H1 (cell line): ENCODE results near the gene LRPAP1. TPM values are rescaled to one million over a fixed set of nuclear protein-coding genes. Genes with fewer than 3 reads are reported as not detected.
"Not testable (repeated sequence)": the region's sequence is repeated elsewhere in the genome, so short reads cannot be mapped to it uniquely, and the experiment has no call there.

Experiments
- CTCF ChIA-PET: fragments of 300-600 bp; sonication (Branson Sonifier 250); formaldehyde crosslinking; loops from one replicate; lab custom pipeline; 2021; ENCODE audit not compliant: partially characterized antibody; lab: Charles Lee
- POLR2A ChIA-PET: fragments of 300-600 bp; sonication (Branson Sonifier 250); formaldehyde crosslinking; loops from one replicate; lab custom pipeline; 2021; ENCODE audit warnings: inconsistent platforms; ENCODE audit not compliant: partially characterized antibody; lab: Charles Lee
- DNase-seq, 2 experiments: peaks; one replicate each; pipeline versions ENCODE4 v3.0.0 to v3.0.0-alpha.2; 2010 to 2022; ENCODE audit warnings: low spot score in 2 of 2, low read depth in 1 of 2, mixed read lengths in 1 of 2
- FAIRE-seq: peaks from 2 replicates; lab custom pipeline; 2011; peaks lifted over from hg19 to GRCh38; lab: Jason Lieb, UNC
- H2AFZ ChIP-seq: 2 replicates; pipeline ENCODE4 v1.8.1; 2012; ENCODE audit warnings: low read length, inconsistent platforms
- H2AK5ac ChIP-seq: 2 replicates; pipeline ENCODE4 v1.6.1; 2013; ENCODE audit warnings: low read depth, low read length
- H2BK120ac ChIP-seq: replicated peaks from 2 replicates; pipeline ENCODE3; 2013; ENCODE audit warnings: low read depth, low read length, inconsistent platforms
- H2BK12ac ChIP-seq: 2 replicates; pipeline ENCODE4 v1.6.1; 2013; ENCODE audit warnings: low read depth, low read length
- H2BK15ac ChIP-seq: 2 replicates; pipeline ENCODE4 v1.6.1; 2013; ENCODE audit warnings: low read length
- H2BK20ac ChIP-seq: 2 replicates; pipeline ENCODE4 v1.6.1; 2013; ENCODE audit warnings: low read length
- H2BK5ac ChIP-seq: 2 replicates; pipeline ENCODE4 v1.6.1; 2013; ENCODE audit warnings: low read depth, low read length
- H3K14ac ChIP-seq: 2 replicates; pipeline ENCODE4 v1.6.1; 2013; ENCODE audit warnings: inconsistent platforms; ENCODE audit not compliant: insufficient read length
- H3K18ac ChIP-seq: 2 replicates; pipeline ENCODE4 v1.6.1; 2013; ENCODE audit warnings: low read length; ENCODE audit errors: extremely low read depth
- H3K23ac ChIP-seq: 2 replicates; pipeline ENCODE4 v1.6.1; 2013; ENCODE audit warnings: inconsistent platforms; ENCODE audit not compliant: insufficient read length
- H3K23me2 ChIP-seq: 2 replicates; pipeline ENCODE4 v1.6.1; 2013; ENCODE audit warnings: low read depth, low read length
- H3K27ac ChIP-seq: 2 replicates; pipeline ENCODE4 v1.6.1; 2011; ENCODE audit warnings: low read depth, low read length, inconsistent platforms
- H3K27me3 ChIP-seq, 4 experiments: replicated peaks in 1 of 4; 1 replicate in 1 of 4; 2 replicates in 3 of 4; pipeline versions ENCODE4 v1.6.1 to v1.8.1; 2011 to 2013; ENCODE audit warnings: low read length in 3 of 4, mild to moderate bottlenecking in 3 of 4, inconsistent platforms in 2 of 4, mixed read lengths in 2 of 4, moderate library complexity in 1 of 4; ENCODE audit not compliant: control insufficient read depth in 3 of 4, insufficient read depth in 3 of 4; ENCODE audit errors: extremely low read depth in 1 of 4
- H3K36me3 ChIP-seq, 4 experiments: 2 replicates each; pipeline versions ENCODE4 v1.6.1 to v1.8.1; 2011 to 2013; ENCODE audit warnings: mild to moderate bottlenecking in 4 of 4, low read length in 3 of 4, moderate library complexity in 2 of 4, control low read depth in 1 of 4, inconsistent platforms in 1 of 4; ENCODE audit not compliant: insufficient read depth in 4 of 4, control insufficient read depth in 2 of 4
- H3K4ac ChIP-seq: replicated peaks from 2 replicates; pipeline ENCODE3; 2013; ENCODE audit warnings: low read length, low read depth, mixed read lengths, inconsistent platforms; ENCODE audit not compliant: insufficient read length
- H3K4me1 ChIP-seq, 4 experiments: replicated peaks in 1 of 4; 1 replicate in 1 of 4; 2 replicates in 3 of 4; pipeline versions ENCODE4 v1.6.1 to v1.8.1; 2011 to 2013; ENCODE audit warnings: low read length in 3 of 4, inconsistent platforms in 2 of 4, mixed read lengths in 1 of 4; ENCODE audit not compliant: insufficient read depth in 4 of 4, control insufficient read depth in 3 of 4
- H3K4me2 ChIP-seq, 2 experiments: 2 replicates each; pipeline versions ENCODE4 v1.6.1 to v1.8.1; 2011 to 2013; ENCODE audit warnings: low read depth in 2 of 2, low read length in 2 of 2, control low read depth in 1 of 2, inconsistent platforms in 1 of 2, mild to moderate bottlenecking in 1 of 2; ENCODE audit not compliant: insufficient read depth in 1 of 2
- H3K4me3 ChIP-seq, 4 experiments: fragments of 200-600, 300-600 bp in 1 of 4; sonication (generic), shearing (Covaris generic), sonication (Bioruptor Twin) in 1 of 4; 2 replicates each; pipeline versions ENCODE4 v1.5.1 to v1.8.1; 2011 to 2016; ENCODE audit warnings: low read length in 4 of 4, low read depth in 3 of 4, control low read depth in 2 of 4, inconsistent platforms in 2 of 4, mild to moderate bottlenecking in 2 of 4, mixed read lengths in 1 of 4, moderate library complexity in 1 of 4; ENCODE audit not compliant: insufficient read depth in 2 of 4; ENCODE audit errors: extremely low read depth in 1 of 4
- H3K56ac ChIP-seq: replicated peaks from 2 replicates; pipeline ENCODE3; 2013; ENCODE audit warnings: low read depth, mild to moderate bottlenecking, mixed read lengths, low read length, inconsistent platforms; ENCODE audit not compliant: insufficient read length
- H3K79me1 ChIP-seq: 2 replicates; pipeline ENCODE4 v1.6.1; 2013; ENCODE audit warnings: low read depth, low read length, control low read depth
- H3K79me2 ChIP-seq, 2 experiments: 2 replicates each; pipeline versions ENCODE4 v1.6.1 to v1.8.1; 2012 to 2013; ENCODE audit warnings: low read length in 2 of 2, mild to moderate bottlenecking in 2 of 2, inconsistent platforms in 1 of 2; ENCODE audit not compliant: insufficient read depth in 2 of 2, control insufficient read depth in 1 of 2
- H3K9ac ChIP-seq, 4 experiments: replicated peaks in 1 of 4; 1 replicate in 1 of 4; 2 replicates in 3 of 4; pipeline versions ENCODE4 v1.6.1 to v1.8.1; 2011 to 2013; ENCODE audit warnings: low read depth in 3 of 4, low read length in 3 of 4, control low read depth in 2 of 4, mild to moderate bottlenecking in 2 of 4, moderate library complexity in 2 of 4, inconsistent platforms in 1 of 4; ENCODE audit errors: extremely low read depth in 1 of 4
- H3K9me3 ChIP-seq, 2 experiments: 2 replicates each; pipeline versions ENCODE4 v1.6.1 to v1.8.1; 2012 to 2013; ENCODE audit warnings: mild to moderate bottlenecking in 2 of 2, moderate library complexity in 2 of 2, control low read depth in 1 of 2, inconsistent platforms in 1 of 2, low read depth in 1 of 2, low read length in 1 of 2, mixed read lengths in 1 of 2; ENCODE audit not compliant: insufficient read depth in 2 of 2
- H4K20me1 ChIP-seq, 2 experiments: replicated peaks in 1 of 2; 2 replicates each; pipeline versions ENCODE3 to v1.8.1; 2011 to 2013; ENCODE audit warnings: inconsistent platforms in 2 of 2, low read length in 2 of 2, mild to moderate bottlenecking in 1 of 2; ENCODE audit not compliant: insufficient read depth in 2 of 2, control insufficient read depth in 1 of 2
- H4K5ac ChIP-seq: 2 replicates; pipeline ENCODE4 v1.6.1; 2013; ENCODE audit warnings: low read length, low read depth, mixed read lengths, inconsistent platforms; ENCODE audit not compliant: insufficient read length
- H4K8ac ChIP-seq: 2 replicates; pipeline ENCODE4 v1.8.0; 2013; ENCODE audit warnings: mild to moderate bottlenecking, moderate library complexity, low read length, inconsistent platforms; ENCODE audit not compliant: insufficient read depth; ENCODE audit errors: extremely low read depth
- H4K91ac ChIP-seq: replicated peaks from 2 replicates; pipeline ENCODE3; 2013; ENCODE audit warnings: low read length, mixed read lengths, inconsistent platforms; ENCODE audit not compliant: insufficient read length
- WGBS, 2 experiments: shearing (Covaris generic) in 1 of 2; methylation state at CpG; one replicate each; pipeline versions ENCODE4 v1.1.6 to v1.1.7; 2013 to 2015; ENCODE audit warnings: low lambda C conversion rate in 2 of 2, mixed read lengths in 2 of 2, inconsistent platforms in 1 of 2, low coverage in 1 of 2, missing lambda C conversion rate in 1 of 2; ENCODE audit not compliant: insufficient replicate concordance in 2 of 2, insufficient coverage in 1 of 2, insufficient read length in 1 of 2; ENCODE audit errors: extremely low coverage in 1 of 2, missing lambda C conversion rate in 1 of 2; 5-methylcytosine and 5-hydroxymethylcytosine counted together
- polyA plus RNA-seq, 7 experiments: library from polyadenylated mRNA; depleted of rRNA in 3 of 7; stranded (reverse) in 5 of 7; unstranded in 2 of 7; fragments of >200 nt in 5 of 7; fragments of 200-250 nt in 2 of 7; gene quantifications; 1 replicate in 5 of 7; 2 replicates in 1 of 7; 4 replicates in 1 of 7; pipeline versions ENCODE4 v1.2.1 to v1.2.3, GENCODE V29; 2011 to 2013; ENCODE audit warnings: missing spikeins in 2 of 7, mixed read lengths in 2 of 7
- total RNA-seq: library from RNA; stranded (reverse); fragmentation: NEBNext Ultra II Directional; extraction: Animal tissue kit (Norgen Biotek cat#: 25700); gene quantifications from 2 replicates; pipeline ENCODE4 v1.2.1, GENCODE V29; 2021

LRPAP1 gene
- total and polyA plus RNA-seq, 2 of the 8 experiments (the other 6 are each of a cell fraction or from before 2014, with no cell fraction given): 31.1 to 101 TPM

DNA sequence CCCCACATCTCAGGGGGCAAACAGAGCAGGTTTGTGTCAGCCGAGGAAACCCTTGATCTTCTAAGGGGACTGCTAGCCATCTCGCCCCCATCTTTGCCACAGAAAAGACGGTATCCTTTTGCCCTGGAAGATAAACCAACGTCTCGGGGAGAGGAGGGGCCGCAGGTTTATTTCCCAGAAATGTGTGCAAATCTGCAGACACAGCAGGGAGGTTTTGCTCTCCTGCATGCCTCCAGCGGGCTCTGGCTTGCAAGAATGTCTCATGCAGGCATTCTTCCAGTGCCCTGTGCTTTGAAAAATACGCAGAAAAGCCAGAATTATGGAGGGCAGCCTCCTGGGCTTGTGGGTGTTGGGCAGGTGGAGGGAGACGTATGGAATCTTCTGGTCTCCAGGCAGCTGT is 42.6 kb upstream of the LRPAP1 start:
- DNase-seq, H3K4me1 ChIP-seq, H2BK120ac ChIP-seq, H3K4ac ChIP-seq, POLR2A ChIA-PET, H3K79me2 ChIP-seq, H3K56ac ChIP-seq, H3K4me2 ChIP-seq, H2BK12ac ChIP-seq, H2AFZ ChIP-seq, H3K9ac ChIP-seq, H3K9me3 ChIP-seq, H3K14ac ChIP-seq, H4K91ac ChIP-seq, H3K18ac ChIP-seq, H3K79me1 ChIP-seq, H4K20me1 ChIP-seq, CTCF ChIA-PET, H4K8ac ChIP-seq, H4K5ac ChIP-seq, H3K23ac ChIP-seq, H3K23me2 ChIP-seq, H2AK5ac ChIP-seq, H3K4me3 ChIP-seq, FAIRE-seq, H3K27me3 ChIP-seq, H2BK20ac ChIP-seq, H2BK15ac ChIP-seq, H3K36me3 ChIP-seq, H2BK5ac ChIP-seq, H3K27ac ChIP-seq: not testable (repeated sequence)
- WGBS, 2 experiments: 81% methylated on average over 8 of the region's 9 CpGs; no CpG with 5 or more reads in 1 of the 2 experiments

DNA sequence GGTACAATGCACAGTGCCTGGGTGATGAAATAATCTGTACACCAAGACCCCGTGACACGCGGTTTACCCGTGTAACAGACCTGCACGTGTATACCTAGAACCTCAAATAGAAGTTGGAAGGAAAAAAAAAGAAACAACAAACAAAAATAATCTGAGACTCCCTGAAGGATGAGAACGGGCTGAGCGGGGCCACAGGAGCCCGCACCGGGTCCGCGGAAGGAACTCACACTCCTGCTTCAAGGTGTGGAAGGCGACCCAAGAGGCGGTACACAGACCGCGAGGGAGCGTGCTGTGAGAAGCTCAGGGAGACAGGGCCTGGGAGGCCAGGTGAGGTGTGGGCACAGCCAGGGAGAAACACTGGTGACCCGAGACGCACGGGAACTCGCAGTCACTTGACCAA is 42.1 kb upstream of the LRPAP1 start:
- DNase-seq, H3K18ac ChIP-seq, H3K27ac ChIP-seq, H3K23me2 ChIP-seq, H3K23ac ChIP-seq, H3K9ac ChIP-seq, H3K79me1 ChIP-seq, H2AFZ ChIP-seq, H2BK12ac ChIP-seq, FAIRE-seq, H2AK5ac ChIP-seq, H3K27me3 ChIP-seq, H4K5ac ChIP-seq, CTCF ChIA-PET, H3K9me3 ChIP-seq, H4K20me1 ChIP-seq, H2BK15ac ChIP-seq, H3K36me3 ChIP-seq, H2BK5ac ChIP-seq, H3K4ac ChIP-seq, H3K4me2 ChIP-seq, H4K8ac ChIP-seq, H2BK120ac ChIP-seq, H3K14ac ChIP-seq, POLR2A ChIA-PET, H4K91ac ChIP-seq, H3K4me1 ChIP-seq, H3K4me3 ChIP-seq, H3K79me2 ChIP-seq, H2BK20ac ChIP-seq, H3K56ac ChIP-seq: not testable (repeated sequence)
- WGBS, 2 experiments: 93% methylated on average over 20 of the region's 20 CpGs; no CpG with 5 or more reads in 1 of the 2 experiments
